Panc1 (cell line): Measurements from ENCODE around the gene CCDC12.

Experiments used
- SIN3A ChIP-seq: IDR thresholded peaks from 2 replicates; pipeline ENCODE4 v1.6.1; 2012; ENCODE audit warnings: low read depth, mild to moderate bottlenecking, low read length, moderate library complexity, borderline replicate concordance; ENCODE audit not compliant: insufficient read depth
- TCF7L2 ChIP-seq: IDR thresholded peaks from 2 replicates; pipeline ENCODE4 v1.6.1; 2011; ENCODE audit warnings: mild to moderate bottlenecking, low read depth, low read length, inconsistent platforms
- TF ChIP-seq, protein P1 (sequence below): fragments of 450-650 bp; IDR thresholded peaks from 2 replicates; pipeline ENCODE4 v1.5.1; 2017; ENCODE audit warnings: mild to moderate bottlenecking
- TF ChIP-seq, protein P2 (sequence below), 2 experiments: IDR thresholded peaks; 2 replicates each; pipeline ENCODE4 v1.6.1; 2011 to 2012; ENCODE audit warnings: low read depth in 2 of 2, control low read depth in 1 of 2, low read length in 1 of 2, mild to moderate bottlenecking in 1 of 2, moderate library complexity in 1 of 2; ENCODE audit not compliant: insufficient read depth in 1 of 2

DNA sequence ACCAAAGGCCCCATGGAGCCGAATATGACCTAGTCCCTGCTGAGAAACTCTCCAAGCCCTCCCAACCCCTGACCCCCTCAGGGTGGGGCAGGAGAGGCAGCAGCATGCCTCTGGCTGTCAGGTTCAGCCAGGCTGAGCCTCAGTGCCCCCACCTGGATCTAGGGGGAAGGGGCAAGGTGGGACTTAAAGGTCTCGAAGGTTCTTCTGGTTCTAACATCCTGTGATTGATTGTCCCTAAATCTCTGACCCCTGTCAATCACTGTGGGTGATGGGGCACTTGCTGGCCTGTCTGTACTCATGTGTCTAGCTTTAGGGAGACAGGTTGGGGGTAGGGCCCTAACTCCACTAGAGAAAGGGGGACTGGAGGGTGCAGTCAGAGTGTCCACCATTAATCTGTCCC is 16.7 kb upstream of the CCDC12 start:
- TF ChIP-seq TCF7L2 = no peak
- TF ChIP-seq, protein P1, sequence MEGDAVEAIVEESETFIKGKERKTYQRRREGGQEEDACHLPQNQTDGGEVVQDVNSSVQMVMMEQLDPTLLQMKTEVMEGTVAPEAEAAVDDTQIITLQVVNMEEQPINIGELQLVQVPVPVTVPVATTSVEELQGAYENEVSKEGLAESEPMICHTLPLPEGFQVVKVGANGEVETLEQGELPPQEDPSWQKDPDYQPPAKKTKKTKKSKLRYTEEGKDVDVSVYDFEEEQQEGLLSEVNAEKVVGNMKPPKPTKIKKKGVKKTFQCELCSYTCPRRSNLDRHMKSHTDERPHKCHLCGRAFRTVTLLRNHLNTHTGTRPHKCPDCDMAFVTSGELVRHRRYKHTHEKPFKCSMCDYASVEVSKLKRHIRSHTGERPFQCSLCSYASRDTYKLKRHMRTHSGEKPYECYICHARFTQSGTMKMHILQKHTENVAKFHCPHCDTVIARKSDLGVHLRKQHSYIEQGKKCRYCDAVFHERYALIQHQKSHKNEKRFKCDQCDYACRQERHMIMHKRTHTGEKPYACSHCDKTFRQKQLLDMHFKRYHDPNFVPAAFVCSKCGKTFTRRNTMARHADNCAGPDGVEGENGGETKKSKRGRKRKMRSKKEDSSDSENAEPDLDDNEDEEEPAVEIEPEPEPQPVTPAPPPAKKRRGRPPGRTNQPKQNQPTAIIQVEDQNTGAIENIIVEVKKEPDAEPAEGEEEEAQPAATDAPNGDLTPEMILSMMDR = no peak
- TF ChIP-seq SIN3A = no peak
- TF ChIP-seq, protein P2, sequence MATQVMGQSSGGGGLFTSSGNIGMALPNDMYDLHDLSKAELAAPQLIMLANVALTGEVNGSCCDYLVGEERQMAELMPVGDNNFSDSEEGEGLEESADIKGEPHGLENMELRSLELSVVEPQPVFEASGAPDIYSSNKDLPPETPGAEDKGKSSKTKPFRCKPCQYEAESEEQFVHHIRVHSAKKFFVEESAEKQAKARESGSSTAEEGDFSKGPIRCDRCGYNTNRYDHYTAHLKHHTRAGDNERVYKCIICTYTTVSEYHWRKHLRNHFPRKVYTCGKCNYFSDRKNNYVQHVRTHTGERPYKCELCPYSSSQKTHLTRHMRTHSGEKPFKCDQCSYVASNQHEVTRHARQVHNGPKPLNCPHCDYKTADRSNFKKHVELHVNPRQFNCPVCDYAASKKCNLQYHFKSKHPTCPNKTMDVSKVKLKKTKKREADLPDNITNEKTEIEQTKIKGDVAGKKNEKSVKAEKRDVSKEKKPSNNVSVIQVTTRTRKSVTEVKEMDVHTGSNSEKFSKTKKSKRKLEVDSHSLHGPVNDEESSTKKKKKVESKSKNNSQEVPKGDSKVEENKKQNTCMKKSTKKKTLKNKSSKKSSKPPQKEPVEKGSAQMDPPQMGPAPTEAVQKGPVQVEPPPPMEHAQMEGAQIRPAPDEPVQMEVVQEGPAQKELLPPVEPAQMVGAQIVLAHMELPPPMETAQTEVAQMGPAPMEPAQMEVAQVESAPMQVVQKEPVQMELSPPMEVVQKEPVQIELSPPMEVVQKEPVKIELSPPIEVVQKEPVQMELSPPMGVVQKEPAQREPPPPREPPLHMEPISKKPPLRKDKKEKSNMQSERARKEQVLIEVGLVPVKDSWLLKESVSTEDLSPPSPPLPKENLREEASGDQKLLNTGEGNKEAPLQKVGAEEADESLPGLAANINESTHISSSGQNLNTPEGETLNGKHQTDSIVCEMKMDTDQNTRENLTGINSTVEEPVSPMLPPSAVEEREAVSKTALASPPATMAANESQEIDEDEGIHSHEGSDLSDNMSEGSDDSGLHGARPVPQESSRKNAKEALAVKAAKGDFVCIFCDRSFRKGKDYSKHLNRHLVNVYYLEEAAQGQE (IDR thresholded peaks at IDR 0.05; ENCODE audit: insufficient read depth in 1 of 2, low read depth in 2 of 2, low read length in 1 of 2) = no peak
